Neural progenitor cell (in vitro differentiated cells): ENCODE data around the gene RAD51AP2. TPM values are rescaled to one million over a fixed set of nuclear protein-coding genes. Genes with fewer than 3 reads are reported as not detected.

Experiments
- DNase-seq: peaks from one replicate; pipeline ENCODE4 v3.0.0-alpha.2; 2016; ENCODE audit warnings: low spot score
- H2AFZ ChIP-seq: fragments of 200-600 bp; sonication (generic); replicated peaks from 2 replicates; pipeline ENCODE4 v1.6.1; 2016; ENCODE audit warnings: antibody characterized with exemption
- H3F3A ChIP-seq: fragments of 200-600 bp; sonication (generic); 2 replicates; pipeline ENCODE4 v1.6.1; 2016; ENCODE audit warnings: antibody characterized with exemption, low read depth
- H3K27ac ChIP-seq: fragments of 200-600 bp; sonication (generic); 2 replicates; pipeline ENCODE4 v1.5.1; 2016; ENCODE audit warnings: mild to moderate bottlenecking
- H3K27me3 ChIP-seq: fragments of 200-600 bp; sonication (generic); 2 replicates; pipeline ENCODE4 v1.6.1; 2016; ENCODE audit warnings: mild to moderate bottlenecking, moderate library complexity
- H3K36me3 ChIP-seq: fragments of 200-600 bp; sonication (generic); 2 replicates; pipeline ENCODE4 v1.5.1; 2016
- H3K4me1 ChIP-seq: fragments of 200-600 bp; sonication (generic); 2 replicates; pipeline ENCODE4 v1.6.1; 2016; ENCODE audit warnings: mixed run types
- H3K4me2 ChIP-seq: fragments of 200-600 bp; sonication (generic); 2 replicates; pipeline ENCODE4 v1.6.1; 2016
- H3K4me3 ChIP-seq: fragments of 200-600 bp; sonication (generic); 2 replicates; pipeline ENCODE4 v1.5.1; 2016
- H3K79me2 ChIP-seq: fragments of 200-600 bp; sonication (generic); 2 replicates; pipeline ENCODE4 v1.6.1; 2016; ENCODE audit warnings: low read depth
- H3K9ac ChIP-seq: fragments of 200-600 bp; sonication (generic); 2 replicates; pipeline ENCODE4 v1.6.1; 2016
- H3K9me3 ChIP-seq: fragments of 200-600 bp; sonication (generic); 2 replicates; pipeline ENCODE4 v1.5.1; 2016; ENCODE audit warnings: low read depth
- H4K20me1 ChIP-seq: fragments of 200-600 bp; sonication (generic); 2 replicates; pipeline ENCODE4 v1.6.1; 2016; ENCODE audit warnings: low read depth
- H3K27ac Mint-ChIP-seq: 3 replicates; pipeline ENCODE4 v1.8.0; 2021; ENCODE audit warnings: mixed read lengths
- H3K27me3 Mint-ChIP-seq: 2 replicates; pipeline ENCODE4 v1.8.0; 2022; ENCODE audit warnings: low read depth, mild to moderate bottlenecking, inconsistent platforms, moderate library complexity, mixed read lengths; ENCODE audit not compliant: insufficient read depth
- H3K36me3 Mint-ChIP-seq: 3 replicates; pipeline ENCODE4 v1.8.0; 2021; ENCODE audit warnings: mixed read lengths
- H3K4me1 Mint-ChIP-seq: 3 replicates; pipeline ENCODE4 v1.8.0; 2021; ENCODE audit warnings: mixed read lengths
- H3K4me3 Mint-ChIP-seq: 3 replicates; pipeline ENCODE4 v1.8.0; 2021; ENCODE audit warnings: mild to moderate bottlenecking, moderate library complexity, mixed read lengths
- H3K9me3 Mint-ChIP-seq: 3 replicates; pipeline ENCODE4 v1.8.0; 2020; ENCODE audit warnings: mixed read lengths
- CTCF ChIP-seq: fragments of 200-600 bp; sonication (generic); IDR thresholded peaks from 2 replicates; pipeline ENCODE4 v1.5.1; 2017; ENCODE audit warnings: antibody characterized with exemption, mild to moderate bottlenecking
- EZH2 ChIP-seq: fragments of 200-600 bp; sonication (generic); IDR thresholded peaks from 2 replicates; pipeline ENCODE4 v1.6.1; 2017; ENCODE audit warnings: antibody characterized with exemption, mild to moderate bottlenecking, moderate library complexity
- EZH2phosphoT487 ChIP-seq: fragments of 200-600 bp; sonication (generic); IDR thresholded peaks from 2 replicates; pipeline ENCODE4 v1.6.1; 2017; ENCODE audit warnings: antibody characterized with exemption
- total RNA-seq: library from RNA; depleted of rRNA; stranded (reverse); fragments of >200 nt; gene quantifications from 2 replicates; pipeline ENCODE4 v1.2.3, GENCODE V29; 2015; ENCODE audit warnings: low replicate concordance

Gene RAD51AP2
- total RNA-seq, 1 donor from 2014 or later = 1.2 TPM

DNA sequence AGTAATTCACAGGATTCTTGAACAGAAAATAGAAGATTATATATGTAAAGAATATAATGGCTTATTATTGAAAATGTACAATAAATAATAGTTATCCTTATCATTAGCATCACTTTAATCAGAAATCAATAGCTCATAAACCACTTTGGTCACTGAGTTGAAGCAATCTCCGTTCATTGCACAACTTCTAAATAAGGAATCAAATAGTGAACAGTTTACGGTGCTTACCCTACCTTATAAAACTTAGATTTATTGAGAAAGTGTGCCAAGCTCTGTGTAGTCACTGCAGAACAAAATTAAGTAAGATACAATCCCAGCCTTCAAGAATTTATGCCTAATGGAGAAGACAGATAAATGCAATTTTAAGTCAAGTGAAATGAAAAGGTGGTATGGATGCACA lies 29.0 kb upstream of the RAD51AP2 start:
- Mint-ChIP-seq H3K27me3 (peaks cover 9% of the 10 kb centered on the region), H3K36me3 (no peaks in the 10 kb centered on the region), H3K9me3 (no peaks in the 10 kb centered on the region), H3K4me3 (no peak overlapping the region), H3K4me1 (peaks cover 9% of the 10 kb centered on the region), H3K27ac (no peak overlapping the region)
- no peak for DNase-seq
- peaks cover 71% of the 10 kb centered on the region for H3K4me1 ChIP-seq
- no peaks in the 10 kb centered on the region for H3K9me3 ChIP-seq
- H3K4me2 ChIP-seq = peak overlapping the region; percentile 99
- peak overlapping the region; percentile 50 for H3K27ac ChIP-seq
- H3K27me3 ChIP-seq = no peaks in the 10 kb centered on the region
- H2AFZ ChIP-seq = no peak overlapping the region
- H3K9ac ChIP-seq = no peak overlapping the region
- peaks cover 98% of the 10 kb centered on the region for H3K79me2 ChIP-seq
- no peaks in the 10 kb centered on the region for H4K20me1 ChIP-seq
- H3K36me3 ChIP-seq = peaks cover 6% of the 10 kb centered on the region
- TF ChIP-seq CTCF (no peak), EZH2 (no peak), EZH2phosphoT487 (no peak)
- H3K4me3 ChIP-seq = no peak overlapping the region
- H3F3A ChIP-seq = peaks cover 37% of the 10 kb centered on the region

DNA sequence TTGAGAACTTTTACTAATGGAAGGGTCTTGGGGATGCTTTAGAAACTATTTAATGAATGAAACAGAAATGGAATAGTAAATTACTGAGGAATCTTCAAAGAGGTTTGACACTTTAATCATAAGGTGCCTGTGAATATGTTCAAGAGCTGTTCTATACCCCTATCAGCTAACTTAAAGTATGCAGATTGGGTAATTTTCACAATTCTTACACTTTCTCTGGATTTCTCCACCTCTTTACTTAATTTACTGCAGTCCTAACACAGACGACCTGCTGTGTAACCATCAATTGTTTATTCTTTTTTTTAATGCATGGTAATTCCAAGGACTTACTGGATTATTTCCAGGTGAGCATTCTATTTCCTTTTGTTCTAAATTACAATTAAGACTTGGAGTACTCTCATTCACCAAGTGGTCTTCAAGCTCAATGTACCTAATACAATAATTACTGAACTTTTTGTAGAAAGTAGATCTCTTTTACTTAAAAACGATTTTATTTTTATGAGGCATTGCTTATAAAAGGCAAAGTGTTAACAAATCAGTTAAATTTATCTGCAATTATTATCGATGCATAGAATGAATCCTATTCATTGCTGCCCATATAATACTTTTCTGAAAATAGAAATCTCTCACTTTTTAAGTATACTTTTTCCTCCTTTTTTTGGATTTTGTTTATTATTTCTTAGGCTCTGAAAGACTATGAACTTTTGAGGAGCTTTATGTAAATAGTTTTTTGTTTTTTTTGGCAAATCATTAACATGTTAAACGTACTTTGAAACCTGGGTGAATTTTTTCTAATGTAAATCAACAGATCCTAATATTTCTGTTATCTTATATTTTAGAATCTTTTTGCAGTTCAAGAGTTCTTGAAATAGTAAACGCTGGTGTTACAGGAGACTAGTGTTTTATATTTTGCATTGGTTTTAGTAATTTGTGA lies 27.7 kb upstream of the RAD51AP2 start:
- peaks cover 18% of the 10 kb centered on the region for H3K27me3 Mint-ChIP-seq
- Histone ChIP-seq H3F3A (peaks cover 46% of the 10 kb centered on the region), H3K27me3 (no peaks in the 10 kb centered on the region), H3K4me3 (peak overlapping the region; percentile 77), H3K36me3 (peaks cover 6% of the 10 kb centered on the region), H3K27ac (peak overlapping the region; percentile 90), H3K9me3 (no peaks in the 10 kb centered on the region), H3K4me2 (peak overlapping the region; percentile 99), H2AFZ (no peak overlapping the region), H4K20me1 (no peaks in the 10 kb centered on the region), H3K9ac (no peak overlapping the region), H3K79me2 (peaks cover 100% of the 10 kb centered on the region), H3K4me1 (peaks cover 73% of the 10 kb centered on the region)
- H3K9me3 Mint-ChIP-seq = no peaks in the 10 kb centered on the region
- no peaks in the 10 kb centered on the region for H3K36me3 Mint-ChIP-seq
- no peak overlapping the region for H3K4me3 Mint-ChIP-seq
- DNase-seq = no peak
- TF ChIP-seq EZH2phosphoT487 = no peak
- TF ChIP-seq EZH2 = no peak
- TF ChIP-seq CTCF = no peak
- H3K4me1 Mint-ChIP-seq = peaks cover 19% of the 10 kb centered on the region
- H3K27ac Mint-ChIP-seq = no peak overlapping the region

- Mint-ChIP-seq H3K4me3 (no peak overlapping the region), H3K27ac (no peak overlapping the region)
Observed at GRCh38 chr2:17544256-17544655, 26.0 kb upstream of the RAD51AP2 start.

More at GRCh38 chr2:17544256-17544655, 26.0 kb upstream of the RAD51AP2 start:
- Histone ChIP-seq H3K36me3 (no peaks in the 10 kb centered on the region), H2AFZ (no peak overlapping the region), H3F3A (peaks cover 60% of the 10 kb centered on the region), H3K4me1 (peaks cover 72% of the 10 kb centered on the region), H4K20me1 (no peaks in the 10 kb centered on the region), H3K9ac (no peak overlapping the region), H3K27ac (peak overlapping the region; percentile 90), H3K4me3 (peak overlapping the region; percentile 77), H3K27me3 (no peaks in the 10 kb centered on the region), H3K9me3 (no peaks in the 10 kb centered on the region), H3K4me2 (peak overlapping the region; percentile 99), H3K79me2 (peaks cover 84% of the 10 kb centered on the region)
- Mint-ChIP-seq H3K4me1 (peaks cover 30% of the 10 kb centered on the region), H3K9me3 (no peaks in the 10 kb centered on the region), H3K27me3 (peaks cover 21% of the 10 kb centered on the region), H3K36me3 (no peaks in the 10 kb centered on the region)
- no peak for TF ChIP-seq CTCF
- DNase-seq = no peak
